A549 treated with ZK216348 at 1 μM for 4 hours (cell line): ENCODE data around the gene GM2A. TPM values are rescaled to one million over a fixed set of nuclear protein-coding genes. Genes with fewer than 3 reads are reported as not detected.

Source experiments
- total RNA-seq: library from RNA; stranded (reverse); fragments of 200-300 nt; extraction: Qiagen RNA extraction; gene quantifications from 5 replicates; pipeline ENCODE4 v1.2.3, GENCODE V29; 2022; ENCODE audit warnings: low read depth

Gene GM2A
- 14.0 to 18.3 TPM (median 17.6 TPM) in 5 replicates for total RNA-seq

DNA sequence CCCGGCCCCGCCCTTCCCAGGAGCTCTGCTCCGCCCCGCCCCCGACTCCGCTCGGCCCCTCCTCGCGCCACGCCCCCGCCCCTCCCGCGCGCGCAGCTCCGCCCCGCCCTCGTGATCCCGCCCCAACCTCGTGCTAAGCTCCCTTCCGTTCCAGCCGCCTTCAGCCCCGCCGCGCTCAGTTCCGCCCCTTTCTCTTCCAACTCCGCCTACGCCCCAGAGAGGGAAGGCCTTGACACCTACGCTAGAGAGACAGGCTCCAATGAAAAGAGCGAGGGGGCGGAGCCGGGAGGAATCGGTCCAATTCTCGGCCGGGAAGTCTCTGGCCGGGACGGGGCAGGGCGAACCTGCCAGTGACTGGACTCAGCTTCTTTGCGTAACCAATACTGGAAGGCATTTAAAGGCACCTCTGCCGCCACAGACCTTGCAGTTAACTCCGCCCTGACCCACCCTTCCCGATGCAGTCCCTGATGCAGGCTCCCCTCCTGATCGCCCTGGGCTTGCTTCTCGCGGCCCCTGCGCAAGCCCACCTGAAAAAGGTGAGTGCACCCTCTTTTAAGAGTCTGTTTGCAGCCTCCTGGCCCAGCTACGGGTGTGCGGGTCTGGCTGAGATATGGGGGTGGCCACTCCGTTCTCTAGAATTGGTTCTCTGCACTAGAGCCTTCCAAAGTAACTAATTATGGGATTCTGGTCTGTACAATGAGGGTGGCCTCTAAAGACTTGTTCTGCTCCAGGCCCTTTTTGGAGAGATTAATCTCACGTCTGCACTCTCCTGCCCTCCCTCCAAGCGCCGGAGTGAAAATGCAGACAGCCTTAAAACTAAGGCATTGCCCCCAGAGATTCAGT is at the start of gene GM2A:
GM2A (plus strand) TSS at position 424 of the 843 bp plus-strand sequence; CDS start at position 456, 32 bp downstream.

DNA sequence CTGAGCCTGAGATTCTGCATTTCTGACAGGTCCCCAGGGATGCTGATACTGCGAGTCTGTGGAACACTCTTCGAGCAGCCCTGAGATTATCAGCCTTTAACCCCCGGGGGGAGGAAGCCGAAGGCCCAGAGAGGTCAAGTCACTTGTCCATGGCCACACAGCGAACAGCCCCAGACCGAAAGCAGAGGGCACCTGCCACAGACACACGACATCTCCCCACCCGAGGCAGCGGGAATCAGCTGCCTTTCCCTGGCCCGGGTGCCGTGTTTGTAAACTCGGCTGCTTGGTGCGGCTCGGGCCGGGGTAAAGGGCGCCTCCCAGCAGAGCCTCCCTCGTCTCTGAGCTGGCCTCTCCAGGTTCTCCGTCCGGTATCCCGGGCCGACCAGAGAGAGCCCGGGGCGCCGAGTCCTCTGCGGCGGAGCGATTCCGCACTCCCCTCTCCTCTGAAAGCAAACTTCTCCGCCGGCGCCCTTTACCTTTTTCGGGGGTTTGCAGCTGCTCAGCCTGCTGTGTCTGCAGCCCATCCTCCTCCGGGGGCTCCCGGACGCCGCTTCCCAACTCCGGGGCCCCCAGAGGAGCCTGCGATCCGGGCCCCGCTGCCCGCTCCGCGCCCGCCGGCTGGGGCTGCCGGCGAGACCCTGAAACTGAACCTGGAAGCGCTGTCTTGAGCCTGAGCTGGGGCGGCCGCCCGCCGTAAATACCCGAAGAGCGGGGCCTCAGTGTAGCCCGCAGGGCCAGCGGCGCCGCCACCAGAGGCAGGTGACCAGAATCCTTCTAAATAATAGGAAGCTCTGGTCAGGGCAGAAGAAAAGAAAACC is 29.3 kb upstream of the GM2A start, which contains the start of gene CCDC69:
CCDC69 (minus strand) TSS at position 646 of the 818 bp plus-strand sequence; CDS start at position 524, 122 bp downstream.

DNA sequence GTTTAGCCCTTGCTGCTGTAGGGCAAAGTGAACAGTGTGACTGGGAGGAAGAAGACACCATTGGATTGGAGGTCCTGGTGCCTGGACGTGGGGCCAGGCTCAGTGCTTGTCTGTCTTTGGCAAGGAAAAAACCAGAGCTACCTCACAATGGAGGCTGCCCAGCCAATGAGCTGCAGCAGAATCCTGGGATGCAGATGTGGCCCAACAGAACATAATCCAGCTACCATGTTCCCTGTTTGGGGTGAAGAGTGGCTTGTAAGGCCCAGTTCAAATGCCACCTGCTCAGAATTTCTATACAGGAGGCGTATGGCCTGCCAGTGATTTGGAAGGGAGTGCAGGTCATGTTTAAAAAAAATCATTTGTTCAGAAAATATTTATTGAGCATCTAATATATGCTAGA is 50.7 kb downstream of the GM2A start, which contains the start of gene SLC36A3:
SLC36A3 (minus strand) TSS at position 101 of the 400 bp plus-strand sequence. CDS start 412 bp downstream, outside the sequence.

Other genes starting within 250 kb of the GM2A start
- gene GPX3, start 232.6 kb upstream of the GM2A start, total RNA-seq, result 12.1 to 20.9 TPM (median 17.2 TPM) in 5 replicates
- gene TNIP1, start 172.2 kb upstream of the GM2A start, total RNA-seq, result 119 to 147 TPM (median 133 TPM) in 5 replicates
- 39.8 to 46.0 TPM (median 43.1 TPM) in 5 replicates for gene ANXA6, start 95.4 kb upstream of the GM2A start, total RNA-seq
- gene CCDC69, start 29.1 kb upstream of the GM2A start, total RNA-seq, result 1.0 to 2.2 TPM (median 1.6 TPM) in 5 replicates
- not detected in 5 replicates for gene SLC36A3, start 50.6 kb downstream of the GM2A start, total RNA-seq
- not detected in 5 replicates for gene SLC36A2, start 94.4 kb downstream of the GM2A start, total RNA-seq
- gene SLC36A1, start 194.4 kb downstream of the GM2A start, total RNA-seq, result 6.0 to 10.2 TPM (median 9.0 TPM) in 5 replicates